Islet precursor cell (in vitro differentiated cells): ENCODE results near the gene ERC2.

Source experiments
- DNase-seq: peaks from one replicate; pipeline ENCODE4 v3.0.0-alpha.2; 2018

Gene ERC2

GRCh38 chr3:55531321-55531720, 936.9 kb downstream of the ERC2 start:
- DNase-seq: no peak

- DNase-seq: no peak
These were observed 940.9 kb downstream of the ERC2 start for GRCh38 chr3:55527361-55527760.

GRCh38 chr3:55526332-55527030, 941.8 kb downstream of the ERC2 start:
- DNase-seq: no peak

GRCh38 chr3:55525436-55525835, 942.8 kb downstream of the ERC2 start:
- DNase-seq: no peak

- no peak for DNase-seq
These were observed 943.6 kb downstream of the ERC2 start for GRCh38 chr3:55524565-55525244.

- DNase-seq: no peak
These were observed 944.8 kb downstream of the ERC2 start for GRCh38 chr3:55523471-55523870.

- no peak for DNase-seq
These were observed 946.4 kb downstream of the ERC2 start for GRCh38 chr3:55521738-55522421.

GRCh38 chr3:55521064-55521737, 947.1 kb downstream of the ERC2 start:
- DNase-seq: peak; percentile 73

GRCh38 chr3:55519019-55519418, 949.2 kb downstream of the ERC2 start:
- peak; percentile 35 for DNase-seq

GRCh38 chr3:55518451-55518850, 949.8 kb downstream of the ERC2 start:
- no peak for DNase-seq

- peak; percentile 39 for DNase-seq
These were observed 951.8 kb downstream of the ERC2 start for GRCh38 chr3:55516392-55517030.

- peak; percentile 31 for DNase-seq
These were observed 952.6 kb downstream of the ERC2 start for GRCh38 chr3:55515550-55516246.

- no peak for DNase-seq
These were observed 953.3 kb downstream of the ERC2 start for GRCh38 chr3:55514962-55515361.

GRCh38 chr3:55512571-55513343, 955.5 kb downstream of the ERC2 start:
- DNase-seq: no peak

- DNase-seq: no peak
These were observed 956.2 kb downstream of the ERC2 start for GRCh38 chr3:55511895-55512570.

GRCh38 chr3:55508335-55508734, 959.9 kb downstream of the ERC2 start:
- no peak for DNase-seq

- no peak for DNase-seq
These were observed 960.5 kb downstream of the ERC2 start for GRCh38 chr3:55507808-55508207.

- DNase-seq: no peak
These were observed 962.5 kb downstream of the ERC2 start for GRCh38 chr3:55505776-55506175.

GRCh38 chr3:55505102-55505501, 963.2 kb downstream of the ERC2 start:
- peak; percentile 55 for DNase-seq

- peak; percentile 32 for DNase-seq
These were observed 966.4 kb downstream of the ERC2 start for GRCh38 chr3:55501905-55502304.
